Measurements from ENCODE around the gene CMTM1.
A peak's percentile ranks its signal among the peaks of the same experiment; 100 is the strongest.

Gene CMTM1

GRCh38 chr16:66566051-66566901 is at the start of gene CMTM1:
Gene CMTM1 (plus strand): TSS chr16:66566439. CDS start chr16:66566514, 75 bp downstream.
- DNase-seq (ENCODE audit: low read depth in 2 of 2), result no peak

GRCh38 chr16:66516509-66516807 is 49.8 kb upstream of the CMTM1 start:
- DNase-seq (ENCODE audit: low read depth in 2 of 2), result no peak

GRCh38 chr16:66516808-66517585 is 49.2 kb upstream of the CMTM1 start:
- peak; percentile 61 to 64 for DNase-seq (ENCODE audit: low read depth in 2 of 2)

GRCh38 chr16:66517586-66518263 is 48.5 kb upstream of the CMTM1 start:
- DNase-seq (ENCODE audit: low read depth in 2 of 2), result no peak

- no peak for DNase-seq (ENCODE audit: low read depth in 2 of 2)
Measured at GRCh38 chr16:66519482-66520373, 46.5 kb upstream of the CMTM1 start.

GRCh38 chr16:66520406-66521170 is 45.7 kb upstream of the CMTM1 start:
- no peak for DNase-seq (ENCODE audit: low read depth in 2 of 2)

GRCh38 chr16:66521252-66521713 is 45.0 kb upstream of the CMTM1 start:
- no peak for DNase-seq (ENCODE audit: low read depth in 2 of 2)

- peak; percentile 90 to 91 for DNase-seq (ENCODE audit: low read depth in 2 of 2)
Measured at GRCh38 chr16:66521951-66522771, 44.1 kb upstream of the CMTM1 start.

GRCh38 chr16:66522816-66523590 is 43.2 kb upstream of the CMTM1 start:
- DNase-seq (ENCODE audit: low read depth in 2 of 2), result no peak

- DNase-seq (ENCODE audit: low read depth in 2 of 2), result no peak
Measured at GRCh38 chr16:66523861-66524354, 42.3 kb upstream of the CMTM1 start.

GRCh38 chr16:66524601-66525164 is 41.6 kb upstream of the CMTM1 start:
- no peak for DNase-seq (ENCODE audit: low read depth in 2 of 2)

GRCh38 chr16:66525396-66526180 is 40.7 kb upstream of the CMTM1 start:
- no peak for DNase-seq (ENCODE audit: low read depth in 2 of 2)

- DNase-seq (ENCODE audit: low read depth in 2 of 2), result no peak
Measured at GRCh38 chr16:66528294-66528693, 37.9 kb upstream of the CMTM1 start.

GRCh38 chr16:66529475-66529874 is 36.8 kb upstream of the CMTM1 start:
- no peak for DNase-seq (ENCODE audit: low read depth in 2 of 2)

- DNase-seq (ENCODE audit: low read depth in 2 of 2), result no peak
Measured at GRCh38 chr16:66534376-66534799, 31.9 kb upstream of the CMTM1 start.

- DNase-seq (ENCODE audit: low read depth in 2 of 2), result no peak
Measured at GRCh38 chr16:66536525-66536924, 29.7 kb upstream of the CMTM1 start.

- DNase-seq (ENCODE audit: low read depth in 2 of 2), result no peak
Measured at GRCh38 chr16:66537236-66537635, 29.0 kb upstream of the CMTM1 start.

GRCh38 chr16:66538910-66539309 is 27.3 kb upstream of the CMTM1 start:
- no peak for DNase-seq (ENCODE audit: low read depth in 2 of 2)

Data from activated CD8-positive, alpha-beta memory T cell treated with anti-CD3 and anti-CD28 coated beads for 4 hours (primary cell).